Suprapubic skin (tissue), 3 donors: ENCODE measurements around the gene EGF.

ENCODE experiments used
- CTCF ChIP-seq, 2 donors: fragments of 200-600 bp in 1 of 2; fragments of 450-650 bp in 1 of 2; sonication (generic) in 1 of 2; IDR thresholded peaks; one replicate each; pipeline ENCODE4 v1.5.1; 2016 to 2019; ENCODE audit warnings: antibody characterized with exemption in 2 of 2, mild to moderate bottlenecking in 1 of 2, moderate library complexity in 1 of 2
- EP300 ChIP-seq: sonication (generic); formaldehyde crosslinking; IDR thresholded peaks from one replicate; pipeline ENCODE4 v1.6.1; 2017; ENCODE audit warnings: antibody characterized with exemption
- POLR2A ChIP-seq, 2 donors: fragments of 450-650 bp; IDR thresholded peaks; one replicate each; pipeline ENCODE4 v1.6.1; 2017; ENCODE audit warnings: antibody characterized with exemption in 2 of 2, mild to moderate bottlenecking in 2 of 2, moderate library complexity in 2 of 2

- TF ChIP-seq POLR2A (IDR thresholded peaks at IDR 0.05), result no peak
- TF ChIP-seq CTCF (IDR thresholded peaks at IDR 0.05), result no peak
- TF ChIP-seq EP300, result no peak
Observed at GRCh38 chr4:109914322-109914721, 1.6 kb downstream of the EGF start.
